ENCODE data around the gene CHRM2.

GRCh38 chr7:136931169-136931867, 62.9 kb downstream of the CHRM2 start:
- no peak for TF ChIP-seq CTCF (IDR thresholded peaks at IDR 0.05)
- no peak for TF ChIP-seq EP300 (IDR thresholded peaks at IDR 0.05)

Measured in tibial nerve (tissue), 4 donors.